Skin epidermis (tissue), 12 donors: ENCODE results near the gene PTGER4.

Experiments used
- H3K27ac ChIP-seq, 21 experiments: fragments of 200-600 bp; sonication (generic) in 11 of 21; one replicate each; pipeline ENCODE4 v1.5.0; 2020; ENCODE audit warnings: mild to moderate bottlenecking in 3 of 21, inconsistent platforms in 2 of 21, moderate library complexity in 2 of 21
- H3K4me3 ChIP-seq, 7 experiments: fragments of 200-600 bp; sonication (generic) in 2 of 7; one replicate each; pipeline ENCODE4 v1.5.0; 2020; ENCODE audit warnings: inconsistent platforms in 2 of 7, mild to moderate bottlenecking in 2 of 7, moderate library complexity in 1 of 7

The PTGER4 gene

DNA sequence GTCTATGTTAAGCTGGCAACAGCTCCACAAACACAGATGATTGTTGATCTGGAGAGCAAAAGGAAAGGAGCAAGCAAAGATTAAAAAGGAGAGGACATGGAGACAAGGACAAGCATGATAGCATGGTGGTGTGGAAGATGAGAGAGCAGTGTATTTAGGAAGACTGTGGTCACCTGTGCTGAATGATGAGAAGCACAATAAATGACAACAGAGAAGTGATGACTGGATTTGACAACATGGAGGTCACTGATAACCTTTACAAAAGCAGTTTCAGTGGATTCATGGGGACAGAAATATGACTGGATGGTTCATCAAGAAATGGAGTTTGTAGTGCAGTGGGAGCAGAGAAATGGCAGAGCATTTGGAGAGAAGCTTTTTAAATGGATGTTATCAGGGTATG lies 55.9 kb downstream of the PTGER4 start:
- Histone ChIP-seq H3K27ac (peak overlapping the region in 2 of 21 experiments; percentile 2 to 55), H3K4me3 (no peak overlapping the region)

DNA sequence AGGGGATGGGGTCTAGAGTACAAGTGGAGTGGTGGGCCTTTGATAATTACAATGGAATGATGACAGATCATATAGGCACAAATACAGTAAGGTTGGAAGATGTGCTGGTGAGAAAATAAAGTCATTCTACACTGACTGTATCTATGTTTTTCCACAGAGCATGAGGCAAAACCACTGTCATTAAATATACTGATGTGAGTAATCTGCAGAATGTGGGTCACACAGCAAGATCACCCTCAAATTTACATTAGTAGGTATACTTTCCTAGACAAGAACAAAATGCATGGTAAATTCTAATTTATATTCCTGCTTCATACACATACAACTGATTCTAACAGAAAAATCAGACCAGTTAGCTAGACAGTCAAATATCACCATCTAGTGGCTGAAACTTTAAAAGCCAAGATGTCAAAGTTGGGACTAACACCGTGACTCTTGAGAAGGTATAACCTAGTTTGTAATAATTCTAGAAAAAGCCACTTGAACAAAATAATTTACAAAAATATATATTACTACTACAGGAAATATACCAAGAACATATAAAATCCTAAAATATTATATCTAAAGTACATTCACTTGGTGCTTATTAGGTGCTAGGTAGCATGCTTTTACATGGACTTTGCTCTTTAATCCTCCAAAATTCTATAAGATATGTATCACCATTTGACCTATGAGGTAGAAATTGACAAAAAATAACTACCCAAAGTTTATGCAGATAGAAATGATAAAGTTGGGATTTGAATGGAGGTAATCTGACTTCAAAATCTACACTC lies 56.6 kb downstream of the PTGER4 start:
- Histone ChIP-seq H3K27ac (no peak overlapping the region), H3K4me3 (no peak overlapping the region)

DNA sequence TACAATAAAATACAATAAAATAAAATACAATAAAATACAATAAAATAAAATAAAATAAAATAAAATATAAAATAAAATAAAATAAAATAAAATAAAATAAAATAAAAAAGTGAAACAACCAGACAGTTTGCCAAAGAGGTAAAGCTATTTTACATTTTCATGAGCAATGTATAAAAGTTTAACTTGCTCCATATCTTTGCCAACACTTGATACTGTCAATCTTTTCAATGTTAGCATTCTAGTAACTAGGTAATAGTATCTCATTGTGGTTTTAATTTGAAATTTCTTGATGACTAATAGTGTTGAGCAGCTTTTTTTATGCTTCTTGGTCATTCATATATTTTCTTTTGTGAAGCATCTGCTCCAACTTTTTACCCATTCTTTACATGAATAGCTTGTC lies 58.8 kb downstream of the PTGER4 start:
- Histone ChIP-seq H3K27ac (no peak overlapping the region), H3K4me3 (no peak overlapping the region)
